Mesendoderm (in vitro differentiated cells): Measurements from ENCODE around the gene COX19.

Experiments
- DNase-seq: peaks from one replicate; pipeline ENCODE4 v3.0.0; 2013
- H2AK5ac ChIP-seq: 2 replicates; pipeline ENCODE4 v1.6.1; 2013; ENCODE audit warnings: low read length, inconsistent platforms
- H2BK120ac ChIP-seq: 2 replicates; pipeline ENCODE4 v1.6.1; 2013; ENCODE audit warnings: low read depth, mild to moderate bottlenecking, low read length, moderate library complexity, mixed read lengths
- H2BK15ac ChIP-seq: replicated peaks from 2 replicates; pipeline ENCODE4 v1.6.1; 2013; ENCODE audit warnings: low read depth, mild to moderate bottlenecking, moderate library complexity
- H2BK5ac ChIP-seq: 2 replicates; pipeline ENCODE4 v1.6.1; 2013; ENCODE audit warnings: low read length, inconsistent platforms
- H3K18ac ChIP-seq: 2 replicates; pipeline ENCODE4 v1.6.1; 2013; ENCODE audit warnings: mild to moderate bottlenecking, low read length, mixed read lengths
- H3K23ac ChIP-seq: one replicate; pipeline ENCODE4 v1.6.1; 2013; ENCODE audit warnings: low read length
- H3K27ac ChIP-seq: 2 replicates; pipeline ENCODE4 v1.5.1; 2013; ENCODE audit warnings: low read depth, mild to moderate bottlenecking, inconsistent platforms, low read length, moderate library complexity
- H3K27me3 ChIP-seq: 2 replicates; pipeline ENCODE4 v1.6.1; 2013; ENCODE audit warnings: low read length, control low read depth, mild to moderate bottlenecking, inconsistent platforms; ENCODE audit not compliant: insufficient read depth, poor library complexity
- H3K36me3 ChIP-seq: 2 replicates; pipeline ENCODE4 v1.6.1; 2013; ENCODE audit warnings: low read length, inconsistent platforms; ENCODE audit not compliant: control insufficient read depth, insufficient read depth
- H3K4ac ChIP-seq: one replicate; pipeline ENCODE4 v1.6.1; 2013; ENCODE audit warnings: low read depth, mild to moderate bottlenecking, low read length, moderate library complexity
- H3K4me1 ChIP-seq: 2 replicates; pipeline ENCODE4 v1.6.1; 2013; ENCODE audit warnings: low read depth, low read length, inconsistent platforms; ENCODE audit not compliant: control insufficient read depth
- H3K4me2 ChIP-seq: 2 replicates; pipeline ENCODE4 v1.6.1; 2013; ENCODE audit warnings: low read length
- H3K4me3 ChIP-seq: 2 replicates; pipeline ENCODE4 v1.5.1; 2013; ENCODE audit warnings: mild to moderate bottlenecking, low read length
- H3K56ac ChIP-seq: one replicate; pipeline ENCODE4 v1.6.1; 2013; ENCODE audit warnings: low read length
- H3K79me1 ChIP-seq: 2 replicates; pipeline ENCODE4 v1.6.1; 2013; ENCODE audit warnings: low read length, inconsistent platforms
- H3K79me2 ChIP-seq: 2 replicates; pipeline ENCODE4 v1.6.1; 2013; ENCODE audit warnings: mild to moderate bottlenecking, low read length; ENCODE audit not compliant: control insufficient read depth, insufficient read depth
- H3K9ac ChIP-seq: 2 replicates; pipeline ENCODE4 v1.6.1; 2013; ENCODE audit warnings: low read length, inconsistent platforms
- H4K5ac ChIP-seq: one replicate; pipeline ENCODE4 v1.6.1; 2013; ENCODE audit warnings: low read length
- H4K8ac ChIP-seq: one replicate; pipeline ENCODE4 v1.6.1; 2013; ENCODE audit warnings: low read depth, mild to moderate bottlenecking, control low read depth, low read length, moderate library complexity
- WGBS: extraction: QIAGEN DNeasy Blood & Tissue Kit; methylation state at CpG from one replicate; pipeline ENCODE4 v1.1.7; 2013; ENCODE audit warnings: low lambda C conversion rate, missing lambda C conversion rate; ENCODE audit not compliant: insufficient coverage; ENCODE audit errors: extremely low coverage; 5-methylcytosine and 5-hydroxymethylcytosine counted together

COX19 gene

DNA sequence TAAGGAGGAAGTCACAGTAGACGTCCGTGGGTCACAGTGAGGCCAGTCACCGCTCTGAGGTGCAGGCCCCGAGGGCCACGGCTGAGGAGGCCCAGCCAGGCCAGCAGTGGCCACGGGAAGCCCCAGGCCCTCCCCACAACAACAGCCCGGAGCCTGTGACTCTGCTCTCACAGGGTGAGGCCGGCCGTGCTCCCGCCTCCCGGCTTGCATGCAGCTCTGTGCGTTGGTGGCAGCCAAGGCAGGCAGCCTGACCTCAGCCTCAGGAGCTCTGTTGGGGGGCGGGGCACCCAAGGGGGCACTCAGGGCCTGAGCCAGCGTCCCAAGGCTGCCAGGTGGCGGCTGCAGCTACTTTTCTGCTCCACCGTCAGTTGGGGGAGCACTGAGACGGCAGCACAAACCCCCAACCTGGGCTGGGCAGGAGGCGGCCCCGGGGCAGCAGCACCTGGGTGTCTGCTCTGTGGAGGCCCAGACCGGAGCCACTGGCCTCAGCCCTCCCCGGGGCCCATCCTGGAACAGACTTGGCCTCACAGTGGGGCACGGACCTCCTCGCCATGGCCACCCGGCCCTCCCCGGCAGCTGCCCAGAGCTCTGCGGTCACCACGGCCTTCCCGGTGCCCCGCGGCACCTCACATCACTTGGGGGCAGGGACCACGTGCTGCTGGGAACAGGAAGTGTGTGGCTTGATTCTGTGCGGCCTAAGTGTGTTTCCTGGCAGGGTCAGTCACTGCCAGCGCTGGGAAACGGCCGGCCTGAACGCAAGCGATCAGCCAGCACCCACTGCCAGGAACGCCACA is 20.9 kb upstream of the COX19 start:
- Histone ChIP-seq H2BK5ac (no peak overlapping the region), H2BK15ac (no peak overlapping the region), H3K27me3 (no peaks in the 10 kb centered on the region), H3K23ac (no peak overlapping the region), H3K36me3 (no peaks in the 10 kb centered on the region), H3K79me1 (no peaks in the 10 kb centered on the region), H3K18ac (no peak overlapping the region), H4K8ac (no peak overlapping the region), H3K27ac (no peak overlapping the region), H3K56ac (no peak overlapping the region), H3K4me3 (no peak overlapping the region), H3K9ac (no peak overlapping the region), H3K4me2 (no peak overlapping the region), H3K79me2 (no peaks in the 10 kb centered on the region), H3K4ac (no peak overlapping the region), H4K5ac (no peak overlapping the region), H3K4me1 (no peaks in the 10 kb centered on the region), H2BK120ac (no peak overlapping the region), H2AK5ac (no peak overlapping the region)
- no peak for DNase-seq
- no CpG with 5 or more reads among the region's 38 CpGs for WGBS

DNA sequence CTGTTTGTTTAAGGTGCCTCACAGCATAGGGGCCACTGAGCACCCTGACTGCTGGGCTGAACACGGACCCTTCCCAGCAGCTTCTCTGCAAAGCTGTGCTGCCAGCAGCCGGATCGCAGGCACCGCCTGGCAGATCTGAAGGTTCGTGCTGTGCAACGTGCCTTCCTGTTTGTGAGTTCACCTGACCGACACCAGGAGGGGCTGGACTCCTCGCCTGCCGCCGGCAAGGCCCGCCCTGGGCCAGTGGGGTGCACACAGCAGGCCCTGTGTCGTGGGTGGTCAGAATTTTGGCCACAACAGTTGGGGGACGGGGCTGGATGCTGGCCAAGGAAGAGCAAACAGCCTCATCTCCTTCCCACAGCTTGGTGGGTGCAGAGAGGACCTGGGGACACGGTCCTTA is 20.2 kb upstream of the COX19 start:
- H3K18ac ChIP-seq, result no peak overlapping the region
- H3K36me3 ChIP-seq, result no peaks in the 10 kb centered on the region
- no peak overlapping the region for H2BK120ac ChIP-seq
- no peak overlapping the region for H3K9ac ChIP-seq
- H4K5ac ChIP-seq, result no peak overlapping the region
- H3K4ac ChIP-seq, result no peak overlapping the region
- no peak overlapping the region for H2AK5ac ChIP-seq
- H3K79me1 ChIP-seq, result no peaks in the 10 kb centered on the region
- no peaks in the 10 kb centered on the region for H3K27me3 ChIP-seq
- DNase-seq, result no peak
- H2BK15ac ChIP-seq, result no peak overlapping the region
- H3K79me2 ChIP-seq, result no peaks in the 10 kb centered on the region
- H3K56ac ChIP-seq, result no peak overlapping the region
- H3K23ac ChIP-seq, result no peak overlapping the region
- H3K4me3 ChIP-seq, result no peak overlapping the region
- H3K4me2 ChIP-seq, result no peak overlapping the region
- no peaks in the 10 kb centered on the region for H3K4me1 ChIP-seq
- no peak overlapping the region for H3K27ac ChIP-seq
- H4K8ac ChIP-seq, result no peak overlapping the region
- no peak overlapping the region for H2BK5ac ChIP-seq
- WGBS, result no CpG with 5 or more reads among the region's 14 CpGs

DNA sequence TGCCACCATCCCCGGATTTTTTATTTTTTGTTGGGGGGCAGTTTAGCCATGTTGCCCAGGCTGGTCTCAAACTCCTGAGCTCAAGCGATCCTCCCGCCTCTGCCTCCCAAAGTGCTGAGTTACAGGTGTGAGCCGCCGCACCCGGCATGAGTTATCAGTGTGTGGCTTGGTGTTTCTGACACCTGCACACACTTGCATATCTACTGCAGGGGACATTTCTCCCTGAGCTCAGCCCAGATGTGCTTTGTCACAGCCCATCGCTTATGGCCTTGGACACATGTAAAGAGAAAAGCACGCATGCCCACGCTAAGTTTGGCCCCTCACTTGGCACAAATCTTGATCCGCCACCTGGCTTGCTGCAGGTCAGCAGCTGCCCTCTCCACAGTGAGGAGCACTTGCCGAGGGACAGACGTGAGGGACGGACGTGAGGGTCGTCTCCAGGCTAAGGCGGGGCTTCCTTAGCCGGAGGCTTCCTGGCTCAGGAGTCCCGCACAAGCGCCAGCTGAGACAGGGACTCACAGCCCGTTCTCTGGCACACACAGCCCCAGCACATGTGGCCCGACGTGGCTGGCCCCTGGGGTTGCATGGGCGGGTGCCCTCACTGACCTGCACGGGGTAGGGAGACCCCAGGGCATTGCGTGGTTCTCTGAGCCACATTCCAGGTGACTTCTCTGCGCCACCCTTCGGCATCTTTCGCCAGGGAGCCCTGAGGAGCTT is 19.4 kb upstream of the COX19 start:
- Histone ChIP-seq H3K4me1 (no peaks in the 10 kb centered on the region), H3K4me3 (no peak overlapping the region), H3K36me3 (no peaks in the 10 kb centered on the region), H4K8ac (no peak overlapping the region), H2BK5ac (no peak overlapping the region), H3K79me1 (no peaks in the 10 kb centered on the region), H3K9ac (no peak overlapping the region), H3K4me2 (no peak overlapping the region), H4K5ac (no peak overlapping the region), H3K56ac (no peak overlapping the region), H2AK5ac (no peak overlapping the region), H3K4ac (no peak overlapping the region), H3K27ac (no peak overlapping the region), H3K23ac (no peak overlapping the region), H3K79me2 (no peaks in the 10 kb centered on the region), H3K27me3 (no peaks in the 10 kb centered on the region), H2BK120ac (no peak overlapping the region), H3K18ac (no peak overlapping the region), H2BK15ac (no peak overlapping the region)
- WGBS, result no CpG with 5 or more reads among the region's 28 CpGs
- DNase-seq, result no peak

GRCh38 chr7:992709-993607 is 17.6 kb upstream of the COX19 start:
- Histone ChIP-seq H3K27me3 (no peaks in the 10 kb centered on the region), H3K4me1 (no peaks in the 10 kb centered on the region), H3K79me2 (no peaks in the 10 kb centered on the region), H3K4me2 (no peak overlapping the region), H3K56ac (peak overlapping the region; percentile 6), H3K4me3 (no peak overlapping the region), H4K5ac (no peak overlapping the region), H2BK5ac (no peak overlapping the region), H3K36me3 (no peaks in the 10 kb centered on the region), H2AK5ac (no peak overlapping the region), H3K18ac (no peak overlapping the region), H3K79me1 (no peaks in the 10 kb centered on the region), H2BK15ac (no peak overlapping the region), H3K27ac (no peak overlapping the region), H4K8ac (no peak overlapping the region), H2BK120ac (no peak overlapping the region), H3K9ac (peak overlapping the region; percentile 12), H3K23ac (no peak overlapping the region), H3K4ac (no peak overlapping the region)
- WGBS, result no CpG with 5 or more reads among the region's 34 CpGs
- DNase-seq, result peak; percentile 98

DNA sequence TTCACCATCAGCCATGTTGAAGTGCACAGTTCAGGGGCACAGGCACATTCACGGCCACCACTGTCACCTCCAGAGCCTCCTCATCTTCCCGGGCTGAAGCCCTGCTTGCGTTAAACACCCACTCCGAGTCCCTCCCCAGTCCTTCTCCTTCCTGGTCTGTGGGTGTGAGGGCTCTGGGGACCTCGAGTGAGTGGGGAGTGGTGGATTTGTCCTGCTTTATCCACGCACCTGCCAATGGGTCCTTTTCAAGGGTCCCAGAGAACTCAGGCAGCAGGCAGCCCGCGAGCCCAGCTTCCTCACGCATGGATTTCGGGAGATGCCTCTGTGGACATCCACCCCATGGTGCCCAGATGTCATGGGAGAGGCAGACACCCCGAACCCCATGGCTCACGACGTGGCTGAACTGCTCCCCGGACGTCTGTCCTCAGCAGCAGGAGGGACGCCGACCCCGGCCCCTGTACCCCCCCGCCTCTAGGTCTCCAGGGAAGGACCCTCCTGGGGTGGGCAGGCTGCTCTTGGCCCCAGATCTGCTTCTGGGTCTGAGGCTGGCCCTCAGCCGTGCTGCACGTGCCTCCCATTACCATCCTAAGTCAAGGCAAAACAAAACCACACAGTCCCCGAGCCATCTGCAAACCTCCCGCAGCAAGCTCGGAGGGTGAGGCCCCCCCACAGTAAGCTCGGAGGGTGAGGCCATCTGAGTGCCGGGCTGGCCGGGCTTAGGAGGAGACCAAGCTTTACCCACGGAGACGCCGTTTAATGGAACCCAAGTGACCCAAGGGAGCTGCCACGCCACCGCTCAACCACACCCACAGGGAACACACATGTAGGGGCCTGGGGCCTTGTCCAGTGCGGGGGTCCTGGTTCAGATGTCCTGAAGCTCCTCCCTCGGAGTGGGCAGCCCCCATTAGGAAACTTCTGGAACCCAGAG is 16.6 kb upstream of the COX19 start:
- DNase-seq, result no peak
- Histone ChIP-seq H2BK120ac (no peak overlapping the region), H3K27ac (no peak overlapping the region), H3K18ac (no peak overlapping the region), H3K79me1 (no peaks in the 10 kb centered on the region), H2BK5ac (no peak overlapping the region), H3K79me2 (no peaks in the 10 kb centered on the region), H3K36me3 (no peaks in the 10 kb centered on the region), H3K56ac (no peak overlapping the region), H2BK15ac (no peak overlapping the region), H2AK5ac (no peak overlapping the region), H3K9ac (no peak overlapping the region), H4K5ac (no peak overlapping the region), H3K27me3 (no peaks in the 10 kb centered on the region), H4K8ac (no peak overlapping the region), H3K4me2 (no peak overlapping the region), H3K4ac (no peak overlapping the region), H3K4me1 (no peaks in the 10 kb centered on the region), H3K23ac (no peak overlapping the region), H3K4me3 (no peak overlapping the region)
- no CpG with 5 or more reads among the region's 34 CpGs for whole genome bisulfite sequencing
